ENCODE data around the gene DGAT2. TPM values are rescaled to one million over a fixed set of nuclear protein-coding genes. Genes with fewer than 3 reads are reported as not detected.

DGAT2 gene
- total RNA-seq, 1 donor from 2014 or later, result 2.7 TPM

DNA sequence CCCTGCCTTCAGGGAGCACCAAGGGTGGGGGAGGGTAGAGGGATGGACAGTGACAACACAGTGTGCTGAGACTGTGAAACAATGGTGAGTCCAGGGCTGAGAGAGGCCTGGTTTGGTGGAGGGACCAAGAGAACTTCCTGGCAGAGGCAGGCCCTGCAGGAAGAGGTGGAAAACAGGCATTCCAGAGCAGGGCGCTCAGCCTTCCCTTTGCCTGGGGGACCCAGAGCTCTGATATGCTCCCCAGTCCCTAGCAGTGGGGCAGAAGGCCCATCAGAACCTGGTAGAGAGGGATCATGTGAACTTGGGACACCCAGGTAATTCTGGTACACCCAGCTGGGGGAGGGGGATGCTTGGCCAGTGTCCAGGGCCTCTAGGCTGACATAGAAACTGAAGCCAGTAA, 29.2 kb downstream of the DGAT2 start:
- Histone ChIP-seq H3K27me3 (ENCODE audit: control insufficient read depth, insufficient read depth, low read length) (no peaks in the 10 kb centered on the region), H3K36me3 (ENCODE audit: control insufficient read depth, insufficient read depth, low read length) (no peaks in the 10 kb centered on the region), H3K4me3 (ENCODE audit: low read depth, low read length) (no peak overlapping the region)
- no peak for DNase-seq (ENCODE audit: low read depth)
- no peak for TF ChIP-seq CTCF (IDR thresholded peaks at IDR 0.05; ENCODE audit: insufficient read depth, low read length, poor library complexity, severe bottlenecking)

DNA sequence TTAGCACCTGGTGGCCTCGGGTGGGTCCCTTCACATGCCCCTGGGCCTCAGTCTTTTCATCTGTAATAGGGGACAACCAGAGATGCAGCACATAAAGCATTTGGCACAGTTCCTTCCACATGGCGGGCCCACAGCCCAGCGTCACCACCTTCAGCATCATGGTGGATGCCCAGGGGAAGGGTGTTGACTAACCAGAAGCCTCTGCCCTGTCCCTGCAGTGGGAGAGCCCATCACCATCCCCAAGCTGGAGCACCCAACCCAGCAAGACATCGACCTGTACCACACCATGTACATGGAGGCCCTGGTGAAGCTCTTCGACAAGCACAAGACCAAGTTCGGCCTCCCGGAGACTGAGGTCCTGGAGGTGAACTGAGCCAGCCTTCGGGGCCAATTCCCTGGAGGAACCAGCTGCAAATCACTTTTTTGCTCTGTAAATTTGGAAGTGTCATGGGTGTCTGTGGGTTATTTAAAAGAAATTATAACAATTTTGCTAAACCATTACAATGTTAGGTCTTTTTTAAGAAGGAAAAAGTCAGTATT, 31.6 kb downstream of the DGAT2 start:
- no peak for TF ChIP-seq CTCF (IDR thresholded peaks at IDR 0.05; ENCODE audit: insufficient read depth, low read length, poor library complexity, severe bottlenecking)
- H3K36me3 ChIP-seq (ENCODE audit: control insufficient read depth, insufficient read depth, low read length), result no peaks in the 10 kb centered on the region
- H3K4me3 ChIP-seq (ENCODE audit: low read depth, low read length), result no peak overlapping the region
- no peak for DNase-seq (ENCODE audit: low read depth)
- no peaks in the 10 kb centered on the region for H3K27me3 ChIP-seq (ENCODE audit: control insufficient read depth, insufficient read depth, low read length)

GRCh38 chr11:75800728-75801361, 32.3 kb downstream of the DGAT2 start:
- Histone ChIP-seq H3K4me3 (ENCODE audit: low read depth, low read length) (no peak overlapping the region), H3K36me3 (ENCODE audit: control insufficient read depth, insufficient read depth, low read length) (no peaks in the 10 kb centered on the region), H3K27me3 (ENCODE audit: control insufficient read depth, insufficient read depth, low read length) (no peaks in the 10 kb centered on the region)
- TF ChIP-seq CTCF (IDR thresholded peaks at IDR 0.05; ENCODE audit: insufficient read depth, low read length, poor library complexity, severe bottlenecking), result no peak
- DNase-seq (ENCODE audit: low read depth), result no peak

DNA sequence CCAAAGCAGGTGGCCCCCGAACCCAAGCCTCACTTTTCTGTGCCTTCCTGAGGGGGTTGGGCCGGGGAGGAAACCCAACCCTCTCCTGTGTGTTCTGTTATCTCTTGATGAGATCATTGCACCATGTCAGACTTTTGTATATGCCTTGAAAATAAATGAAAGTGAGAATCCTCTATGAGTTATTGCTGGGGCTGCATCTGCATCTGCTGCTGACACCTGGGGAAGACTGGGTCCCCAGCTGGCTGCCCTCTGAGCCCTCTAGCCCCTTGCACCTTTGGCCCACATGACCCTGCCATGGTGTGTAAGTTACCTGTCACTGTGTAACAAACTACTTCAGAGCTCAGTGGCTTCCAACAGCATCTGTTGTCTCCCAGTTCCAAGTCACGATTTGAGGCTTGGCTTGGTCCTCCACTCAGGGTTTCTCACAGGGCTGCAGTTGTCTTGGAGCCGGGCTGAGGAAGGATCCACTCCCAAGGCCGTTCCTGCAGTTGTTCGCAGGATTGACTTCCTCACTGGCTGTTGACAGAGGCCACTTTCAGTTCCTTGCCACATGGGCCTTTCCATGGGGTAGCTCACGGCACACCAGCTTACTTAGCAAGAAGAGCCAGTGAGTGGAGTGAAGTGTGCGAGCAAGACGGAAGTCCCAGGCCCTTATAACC, 32.9 kb downstream of the DGAT2 start:
- Histone ChIP-seq H3K4me3 (ENCODE audit: low read depth, low read length) (no peak overlapping the region), H3K27me3 (ENCODE audit: control insufficient read depth, insufficient read depth, low read length) (no peaks in the 10 kb centered on the region), H3K36me3 (ENCODE audit: control insufficient read depth, insufficient read depth, low read length) (no peaks in the 10 kb centered on the region)
- no peak for TF ChIP-seq CTCF (IDR thresholded peaks at IDR 0.05; ENCODE audit: insufficient read depth, low read length, poor library complexity, severe bottlenecking)
- DNase-seq (ENCODE audit: low read depth), result no peak

DNA sequence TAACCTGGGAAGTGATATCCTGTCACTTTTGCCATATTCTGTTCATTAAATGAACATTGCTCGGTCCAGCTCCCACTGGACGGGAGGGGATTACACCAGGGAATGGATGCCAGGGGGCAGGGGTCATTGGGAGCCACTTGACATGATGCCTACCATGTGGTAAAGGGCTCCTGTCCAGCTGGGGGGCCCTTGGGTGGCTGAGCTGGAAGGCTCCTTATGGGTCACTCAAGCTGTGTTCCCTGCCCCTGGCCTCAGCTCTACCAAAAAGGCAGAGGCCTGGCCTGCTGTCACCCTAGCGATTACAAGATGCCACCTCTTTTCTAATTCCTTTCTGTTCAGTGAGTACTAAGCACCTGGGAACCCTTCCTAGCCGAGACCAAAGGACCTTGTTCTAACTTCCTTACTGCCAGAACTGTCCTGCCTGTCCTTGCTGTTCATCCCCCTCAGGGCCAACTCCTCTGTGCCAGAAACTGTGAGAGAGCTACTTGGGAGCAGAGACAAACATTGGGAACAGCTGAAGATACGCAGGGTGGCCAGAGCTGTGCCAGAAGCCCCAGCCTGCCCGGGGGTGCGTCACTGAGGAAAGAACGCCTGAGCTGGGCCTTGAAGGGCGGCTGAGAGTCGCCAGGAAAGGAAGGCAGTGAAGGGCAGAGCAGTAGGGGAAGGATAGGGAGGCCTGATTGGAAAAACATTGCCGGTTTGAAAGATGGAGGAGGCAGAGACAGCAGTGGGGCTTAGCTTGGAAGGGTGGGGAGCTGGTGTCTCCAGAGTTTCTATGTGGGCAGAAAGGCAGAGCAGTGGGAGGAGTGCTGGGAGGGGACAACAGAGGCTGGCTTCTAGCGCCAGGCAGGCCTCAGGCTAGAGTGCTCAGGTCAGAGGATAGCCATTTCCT, 33.7 kb downstream of the DGAT2 start:
- Histone ChIP-seq H3K4me3 (ENCODE audit: low read depth, low read length) (no peak overlapping the region), H3K27me3 (ENCODE audit: control insufficient read depth, insufficient read depth, low read length) (no peaks in the 10 kb centered on the region), H3K36me3 (ENCODE audit: control insufficient read depth, insufficient read depth, low read length) (no peaks in the 10 kb centered on the region)
- no peak for TF ChIP-seq CTCF (IDR thresholded peaks at IDR 0.05; ENCODE audit: insufficient read depth, low read length, poor library complexity, severe bottlenecking)
- DNase-seq (ENCODE audit: low read depth), result no peak
